GM23338 (cell line): ENCODE results near the gene TMUB1. TPM values are rescaled to one million over a fixed set of nuclear protein-coding genes. Genes with fewer than 3 reads are reported as not detected.

ENCODE experiments used
- ATAC-seq: fragments of 200-7000 bp; cut with Tn5 transposase; 3 replicates; pipeline ENCODE4 v1.9.1; 2020
- DNase-seq: peaks from one replicate; pipeline ENCODE4 v3.0.0-alpha.2; 2015; ENCODE audit warnings: low spot score
- H2AFZ ChIP-seq: fragments of 200-600 bp; sonication (generic); 2 replicates; pipeline ENCODE4 v1.8.0; 2016; ENCODE audit warnings: antibody characterized with exemption, mild to moderate bottlenecking, moderate library complexity
- H3F3A ChIP-seq: fragments of 200-600 bp; sonication (generic); replicated peaks from 2 replicates; pipeline ENCODE4 v1.8.0; 2017; ENCODE audit warnings: antibody characterized with exemption, mixed run types, low read depth
- H3K27ac ChIP-seq: fragments of 200-600 bp; sonication (generic); 2 replicates; pipeline ENCODE4 v1.6.1; 2016; ENCODE audit warnings: low read depth
- H3K27me3 ChIP-seq: fragments of 200-600 bp; sonication (generic); 2 replicates; pipeline ENCODE4 v1.8.0; 2016; ENCODE audit warnings: mild to moderate bottlenecking, mixed run types, moderate library complexity; ENCODE audit not compliant: insufficient read depth
- H3K36me3 ChIP-seq: fragments of 200-600 bp; sonication (generic); 2 replicates; pipeline ENCODE4 v1.8.0; 2016; ENCODE audit warnings: mild to moderate bottlenecking; ENCODE audit not compliant: insufficient read depth
- H3K4me1 ChIP-seq: fragments of 200-600 bp; sonication (generic); 2 replicates; pipeline ENCODE4 v1.8.0; 2016; ENCODE audit warnings: mild to moderate bottlenecking, moderate library complexity; ENCODE audit not compliant: insufficient read depth
- H3K4me2 ChIP-seq: fragments of 200-600 bp; sonication (generic); 2 replicates; pipeline ENCODE4 v1.7.1; 2017; ENCODE audit warnings: mixed run types
- H3K4me3 ChIP-seq: fragments of 200-600 bp; sonication (generic); 2 replicates; pipeline ENCODE4 v1.6.1; 2016; ENCODE audit warnings: mixed run types
- H3K79me2 ChIP-seq: fragments of 200-600 bp; sonication (generic); replicated peaks from 2 replicates; pipeline ENCODE4 v1.8.0; 2017; ENCODE audit warnings: mild to moderate bottlenecking; ENCODE audit not compliant: insufficient read depth
- H3K9me2 ChIP-seq: fragments of 200-600 bp; sonication (generic); 2 replicates; pipeline ENCODE4 v1.8.0; 2017; ENCODE audit not compliant: insufficient read depth
- H4K20me1 ChIP-seq: fragments of 200-600 bp; sonication (generic); replicated peaks from 2 replicates; pipeline ENCODE4 v1.8.0; 2017; ENCODE audit warnings: mild to moderate bottlenecking; ENCODE audit not compliant: insufficient read depth
- H3K27ac Mint-ChIP-seq: 2 replicates; pipeline ENCODE4 v1.8.0; 2020; ENCODE audit warnings: inconsistent platforms, mild to moderate bottlenecking, moderate library complexity, mixed read lengths
- H3K27me3 Mint-ChIP-seq: 3 replicates; pipeline ENCODE4 v1.8.0; 2022; ENCODE audit warnings: low read depth, mild to moderate bottlenecking, moderate library complexity, mixed read lengths, inconsistent platforms; ENCODE audit not compliant: insufficient read depth, poor library complexity
- H3K36me3 Mint-ChIP-seq: 3 replicates; pipeline ENCODE4 v1.8.0; 2021; ENCODE audit warnings: low read depth, mild to moderate bottlenecking, inconsistent platforms, moderate library complexity, mixed read lengths
- H3K4me1 Mint-ChIP-seq: 3 replicates; pipeline ENCODE4 v1.8.0; 2020; ENCODE audit warnings: mild to moderate bottlenecking, inconsistent platforms, mixed read lengths
- H3K4me3 Mint-ChIP-seq: 3 replicates; pipeline ENCODE4 v1.8.0; 2021; ENCODE audit warnings: moderate library complexity, mild to moderate bottlenecking, inconsistent platforms, mixed read lengths
- H3K9me3 Mint-ChIP-seq: 3 replicates; pipeline ENCODE4 v1.8.0; 2020; ENCODE audit warnings: moderate library complexity, mild to moderate bottlenecking, inconsistent platforms, mixed read lengths
- CREB1 ChIP-seq: fragments of 250-450 bp; sonication (Bioruptor Pico); IDR thresholded peaks from 2 replicates; pipeline ENCODE4 v1.5.0; 2020; ENCODE audit warnings: low read depth, mild to moderate bottlenecking, moderate library complexity
- CTCF ChIP-seq, 2 experiments: fragments of 200-600 bp in 1 of 2; sonication (generic) in 1 of 2; conservative IDR thresholded peaks; 2 replicates each; pipeline versions ENCODE4 v1.5.1 to v1.6.1; 2016 to 2017; ENCODE audit warnings: antibody characterized with exemption in 2 of 2, low read depth in 2 of 2, mild to moderate bottlenecking in 2 of 2, moderate library complexity in 1 of 2
- ETS1 ChIP-seq: IDR thresholded peaks from 2 replicates; pipeline ENCODE4 v1.6.1; 2016; ENCODE audit warnings: antibody characterized with exemption
- EZH2 ChIP-seq: fragments of 200-600 bp; sonication (generic); IDR thresholded peaks from one replicate; pipeline ENCODE4 v1.8.0; 2017; ENCODE audit warnings: antibody characterized with exemption, mild to moderate bottlenecking, low read depth; ENCODE audit not compliant: unreplicated experiment
- EZH2phosphoT487 ChIP-seq: fragments of 200-600 bp; sonication (generic); IDR thresholded peaks from one replicate; pipeline ENCODE4 v1.8.1; 2018; ENCODE audit warnings: antibody characterized with exemption; ENCODE audit not compliant: unreplicated experiment
- JUNB ChIP-seq: IDR thresholded peaks from one replicate; pipeline ENCODE4 v1.6.1; 2016; ENCODE audit warnings: antibody characterized with exemption; ENCODE audit not compliant: unreplicated experiment
- NANOG ChIP-seq: IDR thresholded peaks from 2 replicates; pipeline ENCODE4 v1.6.1; 2016; ENCODE audit warnings: antibody characterized with exemption, borderline replicate concordance
- POLR2AphosphoS5 ChIP-seq: IDR thresholded peaks from 2 replicates; pipeline ENCODE4 v1.6.1; 2016; ENCODE audit warnings: antibody characterized with exemption, low read depth
- REST ChIP-seq: IDR thresholded peaks from one replicate; pipeline ENCODE4 v1.6.1; 2018; ENCODE audit warnings: antibody characterized with exemption; ENCODE audit not compliant: unreplicated experiment
- STAT1 ChIP-seq: IDR thresholded peaks from one replicate; pipeline ENCODE4 v1.6.1; 2016; ENCODE audit warnings: antibody characterized with exemption; ENCODE audit not compliant: unreplicated experiment
- ZNF114 ChIP-seq: fragments of 250-450 bp; sonication (Bioruptor Pico); IDR thresholded peaks from 2 replicates; pipeline ENCODE4 v1.5.0; 2020; ENCODE audit warnings: mild to moderate bottlenecking, moderate library complexity
- ZNF331 ChIP-seq: fragments of 250-450 bp; sonication (Bioruptor Pico); IDR thresholded peaks from 2 replicates; pipeline ENCODE4 v1.5.0; 2020; ENCODE audit warnings: low read depth, mild to moderate bottlenecking, moderate library complexity
- ZNF462 ChIP-seq: fragments of 250-450 bp; sonication (Bioruptor Pico); IDR thresholded peaks from 2 replicates; pipeline ENCODE4 v1.5.0; 2020; ENCODE audit warnings: mild to moderate bottlenecking, moderate library complexity
- polyA plus RNA-seq: library from polyadenylated mRNA; unstranded; fragments of >200 nt; fragmentation: Nextera tagmentation; extraction: Ambion mirVana; gene quantifications from 2 replicates; pipeline ENCODE4 v1.2.1, GENCODE V29; 2016
- total RNA-seq: library from RNA; depleted of rRNA; stranded (reverse); fragments of >200 nt; shearing (Covaris generic); gene quantifications from 2 replicates; pipeline ENCODE4 v1.2.3, GENCODE V29; 2014

TMUB1 gene
- total and polyA plus RNA-seq, 2 experiments from 2014 or later = 47.6 to 61.1 TPM

GRCh38 chr7:151047976-151048815 lies 35.1 kb downstream of the TMUB1 start, which contains the start of gene ASIC3:
Gene ASIC3, plus strand, starts transcription at chr7:151048531. Its CDS starts 355 bp downstream, at chr7:151048886.
- Histone ChIP-seq H3K4me2 (no peak within 1 kb of the TSS), H3K27ac (no peak within 1 kb of the TSS), H3K9me2 (no peaks in the 10 kb centered on the region), H3K4me1 (no peaks in the 10 kb centered on the region), H3K79me2 (no peaks in the 10 kb centered on the region), H3K4me3 (no peak within 1 kb of the TSS), H3K27me3 (peaks cover 22% of the 10 kb centered on the region), H2AFZ (no peak within 1 kb of the TSS), H3K36me3 (no peaks in the 10 kb centered on the region), H4K20me1 (no peaks in the 10 kb centered on the region), H3F3A (no peaks in the 10 kb centered on the region)
- H3K27me3 Mint-ChIP-seq = peaks cover 26% of the 10 kb centered on the region
- no peaks in the 10 kb centered on the region for H3K9me3 Mint-ChIP-seq
- ATAC-seq (no peak), DNase-seq (no peak)
- no peaks in the 10 kb centered on the region for H3K36me3 Mint-ChIP-seq
- H3K27ac Mint-ChIP-seq = no peak within 1 kb of the TSS
- TF ChIP-seq CTCF (conservative IDR thresholded peaks at IDR 0.05; ENCODE audit: low read depth in 2 of 2) (no peak), CREB1 (CRISPR knock-in tag) (no peak), JUNB (no peak), EZH2 (no peak), POLR2AphosphoS5 (no peak), ZNF331 (no peak), STAT1 (no peak), NANOG (no peak), ZNF462 (CRISPR knock-in tag) (no peak), EZH2phosphoT487 (no peak), ETS1 (no peak), REST (no peak), ZNF114 (CRISPR knock-in tag) (no peak)
- H3K4me3 Mint-ChIP-seq = no peak within 1 kb of the TSS
- peaks cover 9% of the 10 kb centered on the region for H3K4me1 Mint-ChIP-seq
